ENCODE results near the gene DNAJB13. TPM values are rescaled to one million over a fixed set of nuclear protein-coding genes. Genes with fewer than 3 reads are reported as not detected.

Gene DNAJB13
- total and polyA plus RNA-seq, 2 of the 4 experiments (the other 2 are of a cell fraction), result 0.18 to 0.48 TPM

GRCh38 chr11:74008373-74009229 lies 57.8 kb downstream of the DNAJB13 start, which contains the start of gene UCP3:
TSS of gene UCP3 (minus strand) at chr11:74009085. CDS start at chr11:74007042, 2,043 bp downstream.
- POLR2A ChIA-PET (ENCODE audit: unreplicated experiment), result interaction anchor here (1.2 kb wide), 1 partner anchor 9 kb away, joined by 3 read pairs; no protein-coding TSS in a partner anchor
- intact Hi-C loops (cut with micrococcal nuclease) (no loop called here), dilution Hi-C loops (cut with HindIII; ENCODE audit: low sequenced_read_pairs, unreplicated experiment) (no loop called here), in situ Hi-C loops (cut with MboI; ENCODE audit: low sequenced_read_pairs) (no loop called here)
- no peak within 1 kb of the TSS for H2AK5ac ChIP-seq (ENCODE audit: low read depth, low read length)
- H3K18ac ChIP-seq (ENCODE audit: low read depth, low read length), result no peak within 1 kb of the TSS
- H2BK120ac ChIP-seq (ENCODE audit: low read depth, low read length), result no peak within 1 kb of the TSS
- no peak within 1 kb of the TSS for H4K8ac ChIP-seq (ENCODE audit: low read depth in 2 of 2, low read length in 2 of 2)
- no peak within 1 kb of the TSS for H3K9ac ChIP-seq (ENCODE audit: low read depth, low read length)
- no peak within 1 kb of the TSS for H2BK15ac ChIP-seq (ENCODE audit: low read depth, low read length)
- H3K4me3 ChIP-seq (ENCODE audit: insufficient read depth, low read depth, low read length), result no peak within 1 kb of the TSS
- H3K9me3 ChIP-seq (ENCODE audit: control insufficient read depth, insufficient read depth, low read length), result no peaks in the 10 kb centered on the region
- no peak for ATAC-seq (ENCODE audit: low read depth)
- no peak within 1 kb of the TSS for H3K4ac ChIP-seq (ENCODE audit: low read depth, low read length)
- no peaks in the 10 kb centered on the region; the same call in 1 of the 2 replicates for H4K20me1 ChIP-seq (ENCODE audit: insufficient read depth, low read length)
- no peak within 1 kb of the TSS for H2BK5ac ChIP-seq (ENCODE audit: low read depth, low read length, poor library complexity, severe bottlenecking)
- H2AK9ac ChIP-seq (replicated peaks; ENCODE audit: low read depth, low read length, poor library complexity), result no peak within 1 kb of the TSS
- H3K14ac ChIP-seq (replicated peaks; ENCODE audit: low read depth, low read length), result no peak within 1 kb of the TSS
- WGBS, 2 experiments (ENCODE audit: extremely low coverage in 2 of 2, insufficient read length in 1 of 2), result no CpG with 5 or more reads among the region's 9 CpGs
- H3K9me1 ChIP-seq (ENCODE audit: insufficient read depth, low read length), result 0 out of 2 replicates have a peak, but pooled peaks cover 5% of the 10 kb centered on the region
- BruUV-seq (replicated peaks), result no TSS peak
- H2BK20ac ChIP-seq (ENCODE audit: low read depth, low read length), result no peak within 1 kb of the TSS
- no peak within 1 kb of the TSS for H4K91ac ChIP-seq (ENCODE audit: insufficient read depth, low read depth, low read length)
- no peak within 1 kb of the TSS for H3K27ac ChIP-seq (ENCODE audit: insufficient read depth, low read length)
- peak within 1 kb of the TSS; percentile 27 for H2AFZ ChIP-seq (replicated peaks; ENCODE audit: low read length, poor library complexity)
- no peak for TF ChIP-seq NFE2L2 (IDR thresholded peaks at IDR 0.05; ENCODE audit: low read depth, low read length)
- no peak for TF ChIP-seq USF2 (IDR thresholded peaks at IDR 0.05; ENCODE audit: low read depth, low read length)
- TF ChIP-seq POLR2A (IDR thresholded peaks at IDR 0.05; ENCODE audit: low read depth, low read length), result no peak
- CTCF ChIA-PET, result no interaction called here
- H3K4me1 ChIP-seq (ENCODE audit: control insufficient read depth, insufficient read depth, low read length), result no peaks in the 10 kb centered on the region; the same call in 1 of the 2 replicates
- H3K4me2 ChIP-seq (ENCODE audit: low read depth, low read length), result no peak within 1 kb of the TSS
- peaks cover 3% of the 10 kb centered on the region for H3K36me3 ChIP-seq (ENCODE audit: control insufficient read depth, insufficient read depth, low read length)
- DNase-seq, result no peak
- no peaks in the 10 kb centered on the region for H3K27me3 ChIP-seq (ENCODE audit: control insufficient read depth, insufficient read depth, low read length)
- no peak within 1 kb of the TSS for H4K5ac ChIP-seq (ENCODE audit: low read depth, low read length)
- no peak within 1 kb of the TSS for H3K56ac ChIP-seq (ENCODE audit: extremely low read depth, insufficient read depth, low read length)
- H3K23ac ChIP-seq (ENCODE audit: low read depth, low read length), result no peak within 1 kb of the TSS
- no peaks in the 10 kb centered on the region for H3K79me1 ChIP-seq (ENCODE audit: low read depth in 1 of 2, low read length in 2 of 2)

Measured in IMR-90 (cell line).